GM23338 (cell line): ENCODE results near the gene IRAK1. TPM values are rescaled to one million over a fixed set of nuclear protein-coding genes. Genes with fewer than 3 reads are reported as not detected.

Experiments used
- ATAC-seq: fragments of 200-7000 bp; cut with Tn5 transposase; 3 replicates; pipeline ENCODE4 v1.9.1; 2020
- DNase-seq: peaks from one replicate; pipeline ENCODE4 v3.0.0-alpha.2; 2015; ENCODE audit warnings: low spot score
- H2AFZ ChIP-seq: fragments of 200-600 bp; sonication (generic); 2 replicates; pipeline ENCODE4 v1.8.0; 2016; ENCODE audit warnings: antibody characterized with exemption, mild to moderate bottlenecking, moderate library complexity
- H3F3A ChIP-seq: fragments of 200-600 bp; sonication (generic); replicated peaks from 2 replicates; pipeline ENCODE4 v1.8.0; 2017; ENCODE audit warnings: antibody characterized with exemption, mixed run types, low read depth
- H3K27ac ChIP-seq: fragments of 200-600 bp; sonication (generic); 2 replicates; pipeline ENCODE4 v1.6.1; 2016; ENCODE audit warnings: low read depth
- H3K27me3 ChIP-seq: fragments of 200-600 bp; sonication (generic); 2 replicates; pipeline ENCODE4 v1.8.0; 2016; ENCODE audit warnings: mild to moderate bottlenecking, mixed run types, moderate library complexity; ENCODE audit not compliant: insufficient read depth
- H3K36me3 ChIP-seq: fragments of 200-600 bp; sonication (generic); 2 replicates; pipeline ENCODE4 v1.8.0; 2016; ENCODE audit warnings: mild to moderate bottlenecking; ENCODE audit not compliant: insufficient read depth
- H3K4me1 ChIP-seq: fragments of 200-600 bp; sonication (generic); 2 replicates; pipeline ENCODE4 v1.8.0; 2016; ENCODE audit warnings: mild to moderate bottlenecking, moderate library complexity; ENCODE audit not compliant: insufficient read depth
- H3K4me2 ChIP-seq: fragments of 200-600 bp; sonication (generic); 2 replicates; pipeline ENCODE4 v1.7.1; 2017; ENCODE audit warnings: mixed run types
- H3K4me3 ChIP-seq: fragments of 200-600 bp; sonication (generic); 2 replicates; pipeline ENCODE4 v1.6.1; 2016; ENCODE audit warnings: mixed run types
- H3K79me2 ChIP-seq: fragments of 200-600 bp; sonication (generic); replicated peaks from 2 replicates; pipeline ENCODE4 v1.8.0; 2017; ENCODE audit warnings: mild to moderate bottlenecking; ENCODE audit not compliant: insufficient read depth
- H3K9me2 ChIP-seq: fragments of 200-600 bp; sonication (generic); 2 replicates; pipeline ENCODE4 v1.8.0; 2017; ENCODE audit not compliant: insufficient read depth
- H4K20me1 ChIP-seq: fragments of 200-600 bp; sonication (generic); replicated peaks from 2 replicates; pipeline ENCODE4 v1.8.0; 2017; ENCODE audit warnings: mild to moderate bottlenecking; ENCODE audit not compliant: insufficient read depth
- H3K27ac Mint-ChIP-seq: 2 replicates; pipeline ENCODE4 v1.8.0; 2020; ENCODE audit warnings: inconsistent platforms, mild to moderate bottlenecking, moderate library complexity, mixed read lengths
- H3K27me3 Mint-ChIP-seq: 3 replicates; pipeline ENCODE4 v1.8.0; 2022; ENCODE audit warnings: low read depth, mild to moderate bottlenecking, moderate library complexity, mixed read lengths, inconsistent platforms; ENCODE audit not compliant: insufficient read depth, poor library complexity
- H3K36me3 Mint-ChIP-seq: 3 replicates; pipeline ENCODE4 v1.8.0; 2021; ENCODE audit warnings: low read depth, mild to moderate bottlenecking, inconsistent platforms, moderate library complexity, mixed read lengths
- H3K4me1 Mint-ChIP-seq: 3 replicates; pipeline ENCODE4 v1.8.0; 2020; ENCODE audit warnings: mild to moderate bottlenecking, inconsistent platforms, mixed read lengths
- H3K4me3 Mint-ChIP-seq: 3 replicates; pipeline ENCODE4 v1.8.0; 2021; ENCODE audit warnings: moderate library complexity, mild to moderate bottlenecking, inconsistent platforms, mixed read lengths
- H3K9me3 Mint-ChIP-seq: 3 replicates; pipeline ENCODE4 v1.8.0; 2020; ENCODE audit warnings: moderate library complexity, mild to moderate bottlenecking, inconsistent platforms, mixed read lengths
- CREB1 ChIP-seq: fragments of 250-450 bp; sonication (Bioruptor Pico); IDR thresholded peaks from 2 replicates; pipeline ENCODE4 v1.5.0; 2020; ENCODE audit warnings: low read depth, mild to moderate bottlenecking, moderate library complexity
- CTCF ChIP-seq, 2 experiments: fragments of 200-600 bp in 1 of 2; sonication (generic) in 1 of 2; conservative IDR thresholded peaks; 2 replicates each; pipeline versions ENCODE4 v1.5.1 to v1.6.1; 2016 to 2017; ENCODE audit warnings: antibody characterized with exemption in 2 of 2, low read depth in 2 of 2, mild to moderate bottlenecking in 2 of 2, moderate library complexity in 1 of 2
- EZH2 ChIP-seq: fragments of 200-600 bp; sonication (generic); IDR thresholded peaks from one replicate; pipeline ENCODE4 v1.8.0; 2017; ENCODE audit warnings: antibody characterized with exemption, mild to moderate bottlenecking, low read depth; ENCODE audit not compliant: unreplicated experiment
- JUNB ChIP-seq: IDR thresholded peaks from one replicate; pipeline ENCODE4 v1.6.1; 2016; ENCODE audit warnings: antibody characterized with exemption; ENCODE audit not compliant: unreplicated experiment
- NANOG ChIP-seq: IDR thresholded peaks from 2 replicates; pipeline ENCODE4 v1.6.1; 2016; ENCODE audit warnings: antibody characterized with exemption, borderline replicate concordance
- POLR2AphosphoS5 ChIP-seq: IDR thresholded peaks from 2 replicates; pipeline ENCODE4 v1.6.1; 2016; ENCODE audit warnings: antibody characterized with exemption, low read depth
- REST ChIP-seq: IDR thresholded peaks from one replicate; pipeline ENCODE4 v1.6.1; 2018; ENCODE audit warnings: antibody characterized with exemption; ENCODE audit not compliant: unreplicated experiment
- ZNF114 ChIP-seq: fragments of 250-450 bp; sonication (Bioruptor Pico); IDR thresholded peaks from 2 replicates; pipeline ENCODE4 v1.5.0; 2020; ENCODE audit warnings: mild to moderate bottlenecking, moderate library complexity
- ZNF331 ChIP-seq: fragments of 250-450 bp; sonication (Bioruptor Pico); IDR thresholded peaks from 2 replicates; pipeline ENCODE4 v1.5.0; 2020; ENCODE audit warnings: low read depth, mild to moderate bottlenecking, moderate library complexity
- ZNF462 ChIP-seq: fragments of 250-450 bp; sonication (Bioruptor Pico); IDR thresholded peaks from 2 replicates; pipeline ENCODE4 v1.5.0; 2020; ENCODE audit warnings: mild to moderate bottlenecking, moderate library complexity
- polyA plus RNA-seq: library from polyadenylated mRNA; unstranded; fragments of >200 nt; fragmentation: Nextera tagmentation; extraction: Ambion mirVana; gene quantifications from 2 replicates; pipeline ENCODE4 v1.2.1, GENCODE V29; 2016
- total RNA-seq: library from RNA; depleted of rRNA; stranded (reverse); fragments of >200 nt; shearing (Covaris generic); gene quantifications from 2 replicates; pipeline ENCODE4 v1.2.3, GENCODE V29; 2014

The IRAK1 gene
- total and polyA plus RNA-seq, 2 experiments from 2014 or later: 21.6 to 38.0 TPM

- no peak overlapping the region for H3K4me3 ChIP-seq
- DNase-seq (no peak), ATAC-seq (no peak)
- no peak overlapping the region for H2AFZ ChIP-seq
- H3F3A ChIP-seq: no peaks in the 10 kb centered on the region
- TF ChIP-seq CREB1 (CRISPR knock-in tag) (no peak), ZNF114 (CRISPR knock-in tag) (no peak), EZH2 (no peak), JUNB (no peak), ZNF331 (no peak), POLR2AphosphoS5 (no peak), ZNF462 (no peak), NANOG (no peak)
- no peaks in the 10 kb centered on the region for H3K9me2 ChIP-seq
- no peaks in the 10 kb centered on the region for H3K4me1 ChIP-seq
- Mint-ChIP-seq H3K4me1 (peaks cover 25% of the 10 kb centered on the region), H3K4me3 (no peak overlapping the region), H3K27me3 (no peaks in the 10 kb centered on the region), H3K9me3 (no peaks in the 10 kb centered on the region), H3K27ac (no peak overlapping the region), H3K36me3 (peaks cover 4% of the 10 kb centered on the region; the same call in 1 of the 3 replicates)
- H3K27me3 ChIP-seq: no peaks in the 10 kb centered on the region
- peaks cover 84% of the 10 kb centered on the region for H3K79me2 ChIP-seq
- no peaks in the 10 kb centered on the region; the same call in 1 of the 2 replicates for H4K20me1 ChIP-seq
- no peak overlapping the region for H3K27ac ChIP-seq
- H3K36me3 ChIP-seq: no peaks in the 10 kb centered on the region
- no peak overlapping the region for H3K4me2 ChIP-seq
Measured at GRCh38 chrX:154063234-154063633, 43.5 kb upstream of the IRAK1 start.

DNA sequence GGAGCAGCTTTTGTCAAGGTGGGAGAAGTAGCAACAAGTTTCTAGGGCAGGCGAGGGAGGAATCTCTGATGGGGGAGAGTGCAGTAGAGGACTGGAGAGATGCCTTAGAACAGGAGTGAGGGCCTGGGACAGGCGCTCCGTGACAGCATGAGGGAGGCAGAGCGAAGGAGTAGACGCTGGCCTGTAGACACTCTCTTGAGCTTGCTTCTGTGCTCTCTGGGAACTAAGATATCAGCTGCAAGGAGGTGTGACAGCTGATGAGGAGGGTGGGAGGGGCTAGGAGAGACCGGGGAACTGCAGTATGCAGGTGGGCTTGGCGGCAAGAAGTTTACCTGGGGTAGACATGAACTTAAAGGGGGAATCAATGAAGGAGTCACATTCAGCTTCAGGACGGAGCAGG, 42.1 kb upstream of the IRAK1 start:
- Histone ChIP-seq H3K27ac (no peak overlapping the region), H4K20me1 (no peaks in the 10 kb centered on the region; the same call in 1 of the 2 replicates), H3K27me3 (no peaks in the 10 kb centered on the region), H2AFZ (no peak overlapping the region), H3K4me2 (no peak overlapping the region), H3K79me2 (peaks cover 84% of the 10 kb centered on the region), H3K36me3 (no peaks in the 10 kb centered on the region), H3K4me1 (no peaks in the 10 kb centered on the region), H3K4me3 (no peak overlapping the region), H3K9me2 (no peaks in the 10 kb centered on the region), H3F3A (no peaks in the 10 kb centered on the region)
- H3K27me3 Mint-ChIP-seq: no peaks in the 10 kb centered on the region
- H3K4me1 Mint-ChIP-seq: peaks cover 25% of the 10 kb centered on the region
- peaks cover 11% of the 10 kb centered on the region for H3K36me3 Mint-ChIP-seq
- no peak for DNase-seq
- ATAC-seq: no peak
- no peak overlapping the region for H3K27ac Mint-ChIP-seq
- no peak overlapping the region for H3K4me3 Mint-ChIP-seq
- no peaks in the 10 kb centered on the region for H3K9me3 Mint-ChIP-seq
- TF ChIP-seq CTCF (conservative IDR thresholded peaks at IDR 0.05; ENCODE audit: low read depth in 2 of 2) (no peak), REST (no peak)
